ENCODE data around the gene PPIH.
A peak's percentile ranks its signal among the peaks of the same experiment; 100 is the strongest.
"Not testable (repeated sequence)": the region's sequence is repeated elsewhere in the genome, so short reads cannot be mapped to it uniquely, and the experiment has no call there.

The PPIH gene

GRCh38 chr1:42682739-42683531 lies 24.7 kb downstream of the PPIH start:
- DNase-seq: peak; percentile 78

- peak; percentile 60 for DNase-seq
Observed at GRCh38 chr1:42684139-42684538, 25.9 kb downstream of the PPIH start.

GRCh38 chr1:42686418-42686817 lies 28.2 kb downstream of the PPIH start:
- DNase-seq: no peak

- no peak for DNase-seq
Observed at GRCh38 chr1:42689912-42690311, 31.7 kb downstream of the PPIH start.

- peak; percentile 30 for DNase-seq
Observed at GRCh38 chr1:42690477-42691156, 32.4 kb downstream of the PPIH start.

- no peak for DNase-seq
Observed at GRCh38 chr1:42691157-42691498, 32.9 kb downstream of the PPIH start.

GRCh38 chr1:42692461-42692860 lies 34.2 kb downstream of the PPIH start:
- DNase-seq: no peak

- DNase-seq: no peak
Observed at GRCh38 chr1:42692911-42693310, 34.7 kb downstream of the PPIH start.

- DNase-seq: no peak
Observed at GRCh38 chr1:42698081-42698813, 40.0 kb downstream of the PPIH start.

GRCh38 chr1:42700006-42700405 lies 41.8 kb downstream of the PPIH start:
- no peak for DNase-seq

GRCh38 chr1:42703888-42704464 lies 45.8 kb downstream of the PPIH start:
- no peak for DNase-seq

GRCh38 chr1:42712808-42713207 lies 54.6 kb downstream of the PPIH start:
- DNase-seq: not testable (repeated sequence)

GRCh38 chr1:42713293-42713692 lies 55.1 kb downstream of the PPIH start:
- DNase-seq: no peak

- not testable (repeated sequence) for DNase-seq
Observed at GRCh38 chr1:42714441-42714840, 56.2 kb downstream of the PPIH start.

- no peak for DNase-seq
Observed at GRCh38 chr1:42720868-42721267, 62.6 kb downstream of the PPIH start.

- DNase-seq: no peak
Observed at GRCh38 chr1:42721926-42722325, 63.7 kb downstream of the PPIH start.

- not testable (repeated sequence) for DNase-seq
Observed at GRCh38 chr1:42722403-42722802, 64.2 kb downstream of the PPIH start.

- no peak for DNase-seq
Observed at GRCh38 chr1:42723511-42723910, 65.3 kb downstream of the PPIH start.

- not testable (repeated sequence) for DNase-seq
Observed at GRCh38 chr1:42725820-42726219, 67.6 kb downstream of the PPIH start.

Data from activated CD4-positive, alpha-beta T cell treated with anti-CD3 and anti-CD28 coated beads, Interleukin-2, Interleukin-6, amounts not matched to agents 100 ng/mL and 50 ng/mL, durations not matched to agents 16 hours and 8 hours (primary cell).